Posterior cingulate gyrus (tissue), 11 donors: ENCODE results near the gene ZNF701.
"Not testable (repeated sequence)": the region's sequence is repeated elsewhere in the genome, so short reads cannot be mapped to it uniquely, and the experiment has no call there.

Source experiments
- DNase-seq, 10 donors: peaks; one replicate each; pipeline versions ENCODE4 v3.0.0 to v3.0.0-alpha.2; 2020 to 2021; ENCODE audit warnings: mixed read lengths in 3 of 10
- intact Hi-C: fragments of 100-400 bp; cut with DNase I; formaldehyde crosslinking; loops from one replicate; pipeline ENCODE4 v1.15.1; 2023

Gene ZNF701

DNA sequence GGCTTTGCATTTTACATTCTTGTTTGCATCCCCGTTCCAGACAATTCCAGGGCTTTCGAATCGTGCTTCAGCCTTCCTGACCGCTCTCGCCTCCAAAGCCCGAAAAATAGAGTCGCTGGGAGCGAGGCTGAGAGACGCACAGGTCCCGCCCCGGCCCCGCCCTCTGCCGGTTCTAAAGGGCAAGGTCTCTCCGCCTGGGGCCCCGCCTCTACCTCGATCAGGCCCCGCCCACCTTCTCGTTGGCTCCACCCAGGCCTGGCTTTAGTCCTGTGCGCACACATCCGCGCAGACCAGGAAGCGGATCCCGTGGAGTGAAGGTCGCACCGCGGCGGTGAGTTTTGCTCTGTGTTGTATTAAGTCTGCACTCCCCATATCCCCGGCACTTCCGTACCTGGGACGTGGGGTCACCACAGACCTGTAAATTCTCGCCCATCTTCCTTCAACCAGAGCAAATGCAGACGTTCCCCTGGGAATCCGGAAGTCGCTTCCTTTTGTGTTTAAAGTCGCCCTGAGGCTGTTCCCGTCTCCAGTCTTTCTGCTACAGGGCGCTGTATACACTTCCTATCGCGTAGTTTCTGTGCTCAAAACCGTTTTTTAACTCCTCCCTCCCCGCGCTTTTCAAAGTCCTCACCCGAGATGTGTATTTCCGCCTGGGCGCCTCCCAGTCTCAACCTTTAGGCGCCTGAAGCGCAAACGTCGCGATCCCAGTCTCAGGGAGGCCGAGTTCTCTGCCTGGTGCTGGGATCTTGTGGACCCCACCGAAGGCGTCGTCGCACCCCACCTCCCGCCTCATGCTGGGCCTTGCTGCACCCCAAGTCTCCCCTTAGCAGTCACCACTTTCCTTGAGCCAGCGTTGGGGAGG, at the start of gene ZNF701:
ZNF701 (plus strand) TSS at position 288 of the 862 bp plus-strand sequence. CDS start 3,861 bp downstream, outside the sequence.
- DNase-seq: peak; percentile 89 to 99 (median 96)
- intact Hi-C loops: loop anchor here (1.0 kb wide), 1 partner anchor 43 kb away; the partner anchor contains the start of gene ZNF808

DNA sequence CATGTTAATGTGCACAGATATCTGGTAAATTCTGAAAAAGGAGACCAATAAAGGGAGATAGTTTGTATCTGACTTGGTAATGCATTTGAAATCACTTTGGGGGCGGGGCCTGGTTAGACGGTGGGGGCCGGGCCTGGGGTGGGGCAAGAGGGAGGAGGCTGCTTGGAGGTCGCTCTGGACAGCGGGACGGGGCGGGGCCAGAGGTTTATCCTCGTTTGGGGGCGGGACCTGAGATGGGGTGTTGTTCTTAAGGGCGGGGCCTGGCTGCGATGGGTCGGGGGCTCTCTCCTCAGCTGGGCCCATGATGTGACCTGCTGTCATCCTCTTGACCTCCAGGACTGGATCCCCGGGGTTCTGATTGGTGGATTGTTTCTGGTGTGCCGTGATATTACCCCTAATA, 47.5 kb upstream of the ZNF701 start:
- intact Hi-C loops: no loop called here
- no peak for DNase-seq

DNA sequence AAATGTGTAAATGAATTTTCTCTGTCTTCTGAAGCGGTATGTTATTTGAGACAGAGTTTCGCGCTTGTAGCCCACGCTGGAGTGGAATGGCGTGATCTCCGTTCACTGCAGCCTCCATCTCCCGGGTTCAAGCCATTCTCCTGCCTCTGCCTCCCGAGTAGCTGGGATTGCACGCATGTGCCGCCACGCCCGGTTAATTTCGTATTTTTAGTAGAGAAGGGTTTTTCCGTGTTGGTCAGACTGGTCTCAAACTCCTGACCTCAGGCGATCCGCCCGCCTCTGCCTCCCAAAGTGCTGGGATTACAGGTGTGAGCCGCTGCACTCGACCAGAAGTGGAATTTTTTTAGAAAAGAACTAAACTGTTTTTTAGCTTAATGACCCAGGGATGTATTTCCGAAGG, 46.0 kb upstream of the ZNF701 start:
- intact Hi-C loops: no loop called here
- no peak for DNase-seq

DNA sequence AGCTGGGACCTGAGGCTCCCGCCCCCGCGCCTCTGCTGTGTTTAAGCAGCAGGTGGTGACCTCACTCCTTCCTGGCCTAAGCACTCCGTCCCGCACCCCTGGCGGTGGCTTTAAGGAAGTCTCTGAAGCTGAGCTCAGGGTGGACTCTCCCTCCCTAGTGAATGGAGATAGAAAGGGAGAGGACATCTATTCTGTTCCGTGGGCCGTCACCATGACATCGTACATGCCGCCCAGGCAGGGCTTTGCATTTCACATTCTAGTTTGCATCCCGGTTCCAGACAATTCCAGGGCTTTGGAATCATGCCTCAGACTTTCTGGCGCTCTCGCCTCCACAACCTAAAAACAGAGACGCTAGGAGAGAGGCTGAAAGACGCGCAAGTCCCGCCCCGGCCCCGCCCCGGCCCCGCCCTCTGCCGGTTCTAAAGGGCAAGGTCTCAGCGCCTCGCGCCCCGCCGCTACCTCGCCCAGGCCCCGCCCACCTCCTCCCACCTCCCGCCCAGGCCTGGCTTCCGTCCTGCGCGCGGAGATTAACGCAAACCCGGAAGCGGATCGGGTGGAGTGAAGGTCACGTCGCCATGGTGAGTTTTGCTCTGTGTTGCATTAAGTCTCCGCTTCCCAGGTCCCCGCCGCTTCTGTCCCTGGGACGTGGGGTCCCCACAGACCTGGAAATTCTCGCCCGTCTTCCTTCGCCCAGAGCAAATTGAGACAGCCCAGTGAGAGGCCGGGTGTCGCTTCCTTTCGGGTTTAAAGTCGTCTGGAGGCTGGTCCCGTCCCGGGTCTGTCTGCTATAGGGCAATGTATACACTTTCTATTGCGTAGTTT, 42.7 kb upstream of the ZNF701 start, which contains the start of gene ZNF808:
ZNF808 (plus strand) TSS at position 535 of the 822 bp plus-strand sequence. CDS start 15,617 bp downstream, outside the sequence.
- peak; percentile 77 to 97 (median 90) for DNase-seq
- intact Hi-C loops: loop anchor here (1.0 kb wide), 1 partner anchor 43 kb away; the partner anchor contains the start of gene ZNF701

DNA sequence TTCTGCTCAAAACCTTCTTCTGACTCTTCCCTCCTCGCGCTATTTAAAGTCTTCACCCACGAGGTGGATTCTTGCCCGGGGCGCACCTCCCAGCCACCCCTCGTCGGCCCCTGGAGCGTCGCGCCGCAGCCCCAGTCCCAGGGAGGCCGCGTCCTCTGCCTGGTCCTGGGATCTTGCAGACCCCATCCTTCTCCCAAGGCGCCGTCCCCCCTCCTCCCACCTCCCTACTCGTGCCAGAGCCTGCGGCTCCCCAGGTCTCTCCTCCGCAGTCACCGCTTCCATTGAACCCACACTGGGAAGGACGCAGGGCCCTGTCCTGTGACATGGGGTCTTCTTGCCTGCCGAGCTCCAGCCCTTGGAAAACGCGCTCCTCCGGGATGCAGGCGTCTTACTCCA, 42.1 kb upstream of the ZNF701 start:
- intact Hi-C loops: loop anchor here (1.0 kb wide), 1 partner anchor 42 kb away; the partner anchor contains the start of gene ZNF701
- DNase-seq: peak in 3 of 10 donors; percentile 7 to 82 (median 17)

DNA sequence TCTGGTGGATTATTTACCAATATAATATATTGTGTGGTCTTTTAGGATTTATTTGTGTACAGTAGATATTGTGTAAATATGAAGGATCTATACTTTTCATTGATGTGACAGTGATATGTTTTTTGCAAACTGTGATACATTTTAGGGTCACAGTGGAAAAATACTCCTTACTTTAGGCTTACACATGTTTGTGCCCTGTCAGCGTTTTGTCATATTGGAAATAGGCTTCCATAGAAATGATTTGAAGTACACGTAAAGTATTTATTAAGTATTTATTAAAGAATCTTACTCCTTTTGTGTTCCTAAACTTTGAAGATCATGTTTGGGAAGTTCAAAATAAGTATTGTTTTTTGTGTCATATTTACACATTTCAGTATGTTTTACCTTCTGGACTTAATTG, 37.6 kb upstream of the ZNF701 start:
- no peak for DNase-seq
- intact Hi-C loops: no loop called here

DNA sequence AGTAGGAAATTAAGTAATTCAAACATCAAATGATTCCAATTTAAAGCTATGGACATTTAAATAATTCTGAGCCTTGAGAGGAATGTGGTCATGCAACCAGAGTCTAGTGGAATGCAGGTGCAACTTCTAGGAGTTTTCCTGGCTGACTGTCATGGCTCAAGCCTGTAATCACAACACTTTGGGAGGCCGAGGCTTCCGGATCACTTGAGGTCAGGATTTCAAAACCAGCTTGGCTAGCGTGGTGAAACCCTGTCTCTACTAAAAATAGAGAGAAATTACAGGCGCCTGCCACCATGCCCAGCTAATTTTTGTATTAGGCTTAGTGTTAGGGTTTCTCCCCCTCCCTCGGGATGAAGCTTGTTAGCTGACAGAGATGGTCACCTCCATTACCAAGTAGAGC, 36.2 kb upstream of the ZNF701 start:
- no peak for DNase-seq
- intact Hi-C loops: no loop called here

DNA sequence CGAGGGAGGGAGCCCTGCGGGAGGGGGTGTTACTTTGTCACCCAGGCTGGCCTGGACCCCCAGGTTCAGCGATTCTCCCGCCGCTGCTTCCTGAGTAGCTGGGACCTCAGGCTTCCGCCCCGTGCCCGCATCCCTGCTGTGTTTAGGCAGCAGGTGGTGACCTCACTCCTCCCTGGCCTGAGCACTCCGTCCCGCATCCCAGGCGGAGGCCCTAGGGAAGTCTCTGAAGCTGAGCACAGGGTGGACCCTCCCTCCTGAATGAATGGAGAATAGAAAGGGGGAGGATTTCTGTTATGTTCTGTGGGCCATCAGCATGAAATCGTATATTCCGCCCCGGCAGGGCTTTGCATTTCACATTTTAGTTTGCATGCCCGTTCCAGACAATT, 34.7 kb upstream of the ZNF701 start:
- intact Hi-C loops: not testable (repeated sequence)
- DNase-seq: peak in 2 of 10 donors; percentile 2 to 84

DNA sequence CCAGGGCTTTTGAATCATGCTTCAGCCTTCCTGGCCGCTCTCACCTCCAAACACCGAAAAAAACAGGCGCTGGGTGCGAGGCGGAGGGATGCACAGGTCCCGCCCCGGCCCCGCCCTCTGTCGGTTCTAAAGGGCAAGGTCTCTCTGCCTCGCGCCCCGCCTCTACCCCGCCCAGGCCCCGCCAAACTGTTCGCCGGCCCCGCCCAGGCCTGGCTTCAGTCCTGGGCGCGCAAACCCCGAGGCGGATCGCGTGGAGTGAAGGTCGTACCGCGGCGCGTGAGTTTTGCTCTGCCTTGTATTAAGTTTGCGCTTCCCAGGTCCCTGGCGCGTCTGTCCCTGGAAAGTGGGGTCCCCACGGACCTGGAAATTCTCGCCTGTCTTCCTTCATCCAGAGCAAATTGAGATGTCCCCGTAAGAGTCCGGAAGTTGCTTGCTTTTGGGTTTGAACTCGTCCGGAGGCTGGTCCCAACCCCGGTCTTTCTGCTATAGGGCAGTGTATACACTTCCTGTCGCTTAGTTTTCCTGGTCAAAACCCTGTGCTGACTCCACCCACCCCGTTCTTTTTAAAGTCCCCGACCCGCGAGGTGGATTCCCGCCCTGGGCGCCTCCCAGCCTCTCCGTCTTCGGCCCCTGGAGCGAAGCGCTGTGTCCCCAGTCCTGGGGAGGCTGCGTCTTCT, 34.2 kb upstream of the ZNF701 start:
- DNase-seq: peak; percentile 37 to 94 (median 72)
- intact Hi-C loops: no loop called here

DNA sequence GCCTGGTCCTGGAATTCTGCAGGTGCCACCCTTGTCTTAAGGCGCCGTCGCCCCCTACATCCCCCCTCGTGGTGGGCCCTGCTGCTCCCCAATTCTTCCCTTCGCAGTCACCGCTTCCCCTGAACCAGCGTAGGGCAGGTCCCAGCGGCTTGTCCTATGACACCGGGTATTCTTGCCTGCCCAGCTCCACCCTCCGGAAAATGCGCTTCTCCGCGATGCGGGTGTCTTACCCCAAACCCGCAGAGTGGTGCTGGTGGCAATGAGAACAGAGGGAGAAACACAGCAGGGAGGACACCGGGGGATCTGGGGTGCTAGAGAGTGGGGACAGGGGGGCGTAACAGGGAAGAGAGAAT, 33.7 kb upstream of the ZNF701 start:
- intact Hi-C loops: no loop called here
- peak in 2 of 10 donors; percentile 79 to 83 for DNase-seq

DNA sequence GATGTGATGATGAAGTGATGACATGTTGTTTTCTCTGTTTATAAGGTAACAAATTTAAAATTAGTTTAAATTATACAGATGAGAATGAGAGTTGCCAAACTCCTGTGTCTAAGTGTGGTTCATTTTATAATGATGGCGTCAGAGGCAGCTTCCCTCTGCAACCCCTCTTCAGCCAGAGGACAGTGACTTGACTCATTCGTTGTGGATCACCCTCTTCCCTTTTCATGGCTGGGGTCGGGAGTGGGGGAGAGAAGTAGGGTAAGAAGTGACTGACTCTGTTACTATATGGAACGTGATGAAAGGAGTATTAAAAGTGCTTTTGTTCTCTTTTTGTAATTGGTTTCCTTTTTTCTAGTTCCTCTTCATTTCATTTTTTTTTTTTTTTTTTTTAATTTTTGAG, 31.3 kb upstream of the ZNF701 start:
- DNase-seq, intact Hi-C loops: not testable (repeated sequence)

DNA sequence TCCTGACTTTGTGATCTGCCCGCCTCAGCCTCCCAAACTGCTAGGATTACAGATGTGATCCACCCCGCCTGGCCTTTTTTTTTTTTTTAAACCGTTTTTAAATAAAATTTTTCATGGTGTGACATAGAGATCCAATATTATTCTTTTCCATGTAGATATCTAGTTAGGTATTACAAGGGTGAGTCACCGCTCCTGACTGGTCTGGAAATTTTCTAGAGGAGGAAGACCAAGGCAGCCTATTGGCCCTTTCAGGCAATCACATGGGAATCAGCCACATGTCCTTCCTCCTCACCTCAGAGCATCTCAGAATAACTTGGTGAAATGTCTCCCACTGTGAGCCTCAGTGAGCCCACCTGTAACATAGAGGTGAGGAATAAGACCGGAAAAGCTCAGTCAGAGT, 28.9 kb upstream of the ZNF701 start:
- DNase-seq, intact Hi-C loops: not testable (repeated sequence)

DNA sequence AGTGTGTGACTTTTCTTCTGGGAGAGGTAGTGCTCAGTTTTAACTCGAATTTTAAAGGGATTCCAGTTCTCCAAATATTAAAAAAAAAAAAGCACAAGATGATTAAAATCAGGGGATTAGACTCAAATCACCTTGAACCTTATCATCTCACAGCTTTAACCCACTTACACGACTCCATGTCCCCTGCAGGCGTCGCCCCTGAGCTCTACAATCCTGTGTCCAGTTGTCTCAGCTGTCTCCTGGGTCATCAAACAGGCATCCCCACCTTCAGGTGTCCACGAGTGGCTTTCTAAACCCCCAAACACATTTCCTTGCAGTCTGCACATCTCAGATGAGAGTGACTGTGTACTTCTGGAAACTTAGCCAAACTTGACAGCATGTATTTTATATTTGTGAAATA, 28.5 kb upstream of the ZNF701 start:
- intact Hi-C loops: no loop called here
- no peak for DNase-seq

DNA sequence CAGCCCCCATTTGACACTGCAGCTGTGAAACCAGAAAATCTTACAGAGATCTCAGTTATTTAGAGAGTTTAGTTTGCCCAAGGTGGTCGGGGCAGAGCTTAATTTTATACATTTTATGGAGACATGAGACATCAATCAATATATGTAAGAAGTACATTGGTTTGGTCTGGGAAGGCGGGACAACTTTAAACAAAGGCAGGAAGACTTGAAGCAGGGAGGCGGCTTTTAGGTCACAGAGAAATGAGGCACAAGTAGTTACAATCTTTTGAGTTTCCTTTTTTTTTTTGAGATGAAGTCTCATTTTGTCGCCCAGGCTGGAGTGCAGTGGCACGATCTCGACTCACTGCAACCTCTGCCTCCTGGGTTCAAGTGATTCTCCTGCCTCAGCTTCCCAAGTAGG, 27.5 kb upstream of the ZNF701 start:
- DNase-seq, intact Hi-C loops: not testable (repeated sequence)

DNA sequence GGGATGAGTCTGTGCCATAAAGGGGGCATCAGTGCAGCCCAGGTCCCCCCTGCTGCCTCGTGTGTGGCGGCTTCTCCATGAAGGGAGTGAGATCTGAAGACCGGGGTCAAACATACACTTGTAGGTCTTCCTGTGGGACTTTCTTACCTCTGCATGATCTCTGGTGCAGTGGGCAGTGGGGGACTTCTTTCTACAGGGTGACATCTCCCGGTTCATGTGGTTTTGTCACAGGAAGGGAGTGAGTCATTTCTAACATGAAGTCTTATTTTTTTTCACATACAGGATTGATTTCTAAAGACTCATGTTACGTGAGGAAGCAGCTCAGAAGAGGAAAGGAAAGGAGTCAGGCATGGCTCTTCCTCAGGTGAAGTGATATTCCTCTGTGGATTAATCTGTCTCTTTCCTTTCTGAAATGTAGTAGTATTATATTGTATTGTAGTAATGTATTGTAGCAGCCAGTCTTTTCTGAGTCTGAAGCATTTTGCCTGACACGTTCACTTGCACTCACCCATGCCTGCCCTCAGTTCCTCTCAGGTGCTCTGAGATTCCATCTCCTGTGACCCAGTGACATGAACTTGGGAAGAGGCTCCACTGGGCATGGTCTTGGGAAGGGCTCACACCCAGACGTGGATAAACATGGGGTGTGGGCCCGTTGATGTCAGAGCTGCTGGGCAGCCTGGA, 27.0 kb upstream of the ZNF701 start:
- intact Hi-C loops: no loop called here
- no peak for DNase-seq

DNA sequence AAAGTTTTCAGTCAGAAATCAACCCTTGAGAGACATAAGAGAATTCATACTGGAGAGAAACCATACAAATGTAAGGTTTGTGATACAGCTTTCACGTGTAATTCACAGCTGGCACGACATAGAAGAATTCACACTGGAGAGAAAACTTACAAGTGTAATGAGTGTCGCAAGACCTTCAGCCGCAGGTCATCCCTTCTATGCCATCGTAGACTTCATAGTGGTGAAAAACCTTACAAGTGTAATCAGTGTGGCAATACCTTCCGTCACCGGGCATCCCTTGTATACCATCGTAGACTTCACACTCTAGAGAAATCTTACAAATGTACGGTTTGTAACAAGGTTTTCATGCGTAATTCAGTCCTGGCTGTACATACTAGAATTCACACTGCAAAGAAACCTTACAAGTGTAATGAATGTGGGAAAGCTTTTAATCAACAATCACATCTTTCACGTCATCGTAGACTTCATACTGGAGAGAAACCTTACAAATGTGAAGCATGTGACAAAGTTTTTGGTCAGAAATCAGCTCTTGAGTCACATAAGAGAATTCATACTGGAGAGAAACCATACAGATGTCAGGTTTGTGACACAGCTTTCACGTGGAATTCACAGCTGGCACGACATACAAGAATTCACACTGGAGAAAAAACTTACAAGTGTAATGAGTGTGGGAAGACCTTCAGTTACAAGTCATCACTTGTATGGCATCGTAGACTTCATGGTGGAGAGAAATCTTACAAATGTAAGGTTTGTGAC, 15.7 kb upstream of the ZNF701 start:
- intact Hi-C loops: no loop called here

DNA sequence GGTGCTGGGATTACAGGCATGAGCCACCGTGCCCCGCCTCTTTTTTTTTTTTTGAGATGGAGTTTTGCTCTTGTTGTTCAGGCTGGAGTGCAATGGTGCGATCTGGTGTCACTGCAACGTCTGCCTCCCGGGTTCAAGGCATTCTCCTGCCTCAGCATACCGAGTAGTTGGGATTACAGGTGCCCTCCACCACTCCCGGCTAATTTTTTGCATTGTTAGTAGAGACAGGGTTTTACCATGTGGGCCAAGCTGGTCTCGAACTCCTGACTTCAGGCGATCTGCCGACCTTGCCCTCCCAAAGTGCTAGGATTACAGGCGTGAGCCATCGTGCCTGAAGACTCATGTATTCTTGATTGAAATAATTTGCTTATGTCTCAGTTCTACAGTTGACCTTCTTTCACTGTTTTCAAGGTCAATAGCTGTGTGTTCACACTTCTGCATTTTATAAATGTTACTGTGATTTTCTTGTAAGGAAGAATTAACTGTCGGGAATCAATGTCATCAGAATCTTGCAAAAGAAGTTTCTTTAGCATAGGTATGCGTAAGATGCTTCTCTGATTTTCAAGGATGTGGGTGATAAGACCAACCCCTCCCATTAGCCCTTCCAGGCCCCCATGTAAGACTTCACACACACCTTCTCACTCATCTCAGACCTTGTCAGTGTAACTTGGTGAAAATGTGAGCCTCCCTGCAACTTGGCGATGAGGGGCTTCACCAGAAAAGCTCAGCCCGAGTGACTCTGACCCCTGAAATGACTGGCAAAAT, 12.7 kb upstream of the ZNF701 start:
- intact Hi-C loops: no loop called here
- DNase-seq: no peak

More for the DNA sequence above, 15.7 kb upstream of the ZNF701 start:
- DNase-seq: no peak

DNA sequence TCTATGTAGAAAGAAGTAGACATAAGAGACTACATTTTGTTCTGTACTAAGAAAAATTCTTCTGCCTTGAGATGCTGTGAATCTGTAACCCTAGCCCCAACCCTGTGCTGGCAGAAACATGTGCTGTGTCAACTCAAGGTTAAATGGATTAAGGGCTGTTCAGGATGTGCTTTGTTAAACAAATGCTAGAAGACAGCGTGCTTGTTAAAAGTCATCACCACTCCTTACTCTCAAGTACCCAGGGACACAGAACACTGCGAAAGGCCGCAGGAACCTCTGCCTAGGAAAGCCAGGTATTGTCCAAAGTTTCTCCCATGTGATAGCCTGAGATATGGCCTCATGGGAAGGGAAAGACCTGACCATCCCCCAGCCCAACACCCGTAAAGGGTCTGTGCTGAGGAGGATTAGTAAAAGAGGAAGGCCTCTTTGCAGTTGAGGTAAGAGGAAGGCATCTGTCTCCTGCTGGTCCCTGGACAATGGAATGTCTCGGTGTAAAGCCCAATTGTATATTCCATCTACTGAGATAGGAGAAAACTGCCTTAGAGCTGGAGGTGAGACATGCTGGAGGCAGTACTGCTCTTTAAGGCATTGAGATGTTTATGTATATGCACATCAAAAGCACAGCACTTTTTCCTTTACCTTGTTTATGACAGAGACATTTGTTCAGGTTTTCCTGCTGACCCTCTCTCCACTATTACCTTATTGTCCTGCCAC, 11.2 kb upstream of the ZNF701 start:
- intact Hi-C loops, DNase-seq: not testable (repeated sequence)
